HepG2 (cell line): ENCODE measurements around the gene RGL3. TPM values are rescaled to one million over a fixed set of nuclear protein-coding genes. Genes with fewer than 3 reads are reported as not detected.

Source experiments
- AKAP8 ChIP-seq: sonication (generic); formaldehyde crosslinking; IDR thresholded peaks from 2 replicates; pipeline ENCODE4 v1.5.1; 2020; ENCODE audit warnings: mild to moderate bottlenecking, missing genetic modification reagents
- CENPT ChIP-seq: sonication (generic); formaldehyde crosslinking; IDR thresholded peaks from 2 replicates; pipeline ENCODE4 v1.8.0; 2022; ENCODE audit warnings: low read depth, mild to moderate bottlenecking, moderate library complexity, missing genetic modification reagents
- HMG20A ChIP-seq: IDR thresholded peaks from 2 replicates; pipeline ENCODE4 v1.6.1; 2016; ENCODE audit warnings: borderline replicate concordance
- IKZF1 ChIP-seq: fragments of 450-650 bp; IDR thresholded peaks from 2 replicates; pipeline ENCODE4 v1.7.1; 2016
- KDM5A ChIP-seq: fragments of 200-600 bp; sonication (generic); IDR thresholded peaks from 2 replicates; pipeline ENCODE4 v1.7.0; 2018; ENCODE audit warnings: antibody characterized with exemption, mild to moderate bottlenecking, low read length, borderline replicate concordance
- KLF6 ChIP-seq: IDR thresholded peaks from 2 replicates; pipeline ENCODE4 v1.8.0; 2016; ENCODE audit warnings: missing biosample characterization, missing genetic modification reagents
- MTF1 ChIP-seq: sonication (generic); formaldehyde crosslinking; IDR thresholded peaks from 2 replicates; pipeline ENCODE4 v1.5.0; 2020; ENCODE audit warnings: missing genetic modification reagents
- NRL ChIP-seq: sonication (generic); formaldehyde crosslinking; IDR thresholded peaks from 2 replicates; pipeline ENCODE4 v1.5.0; 2020; ENCODE audit warnings: missing genetic modification reagents, mild to moderate bottlenecking, moderate library complexity, borderline replicate concordance
- PHF21A ChIP-seq: sonication (generic); formaldehyde crosslinking; IDR thresholded peaks from 2 replicates; pipeline ENCODE4 v1.5.0; 2020; ENCODE audit warnings: mild to moderate bottlenecking, missing genetic modification reagents
- POLR2A ChIP-seq, 2 experiments: IDR thresholded peaks; 2 replicates each; pipeline ENCODE4 v1.6.1; 2011; ENCODE audit warnings: low read depth in 2 of 2, low read length in 2 of 2, mild to moderate bottlenecking in 1 of 2, moderate library complexity in 1 of 2; ENCODE audit not compliant: insufficient read depth in 1 of 2
- RERE ChIP-seq: IDR thresholded peaks from 2 replicates; pipeline ENCODE4 v1.6.1; 2016; ENCODE audit warnings: low read depth, missing genetic modification reagents, missing compliant biosample characterization
- SMAD9 ChIP-seq: sonication (generic); formaldehyde crosslinking; IDR thresholded peaks from 2 replicates; pipeline ENCODE4 v1.5.1; 2020; ENCODE audit warnings: mild to moderate bottlenecking, missing genetic modification reagents
- TEAD3 ChIP-seq: optimal IDR thresholded peaks from 2 replicates; pipeline ENCODE3; 2016; ENCODE audit warnings: borderline replicate concordance
- WIZ ChIP-seq: sonication (generic); formaldehyde crosslinking; IDR thresholded peaks from 2 replicates; pipeline ENCODE4 v1.5.1; 2020; ENCODE audit warnings: mild to moderate bottlenecking, missing genetic modification reagents
- ZC3H13 ChIP-seq: sonication (generic); formaldehyde crosslinking; IDR thresholded peaks from 2 replicates; pipeline ENCODE4 v1.8.1; 2023; ENCODE audit warnings: mild to moderate bottlenecking, missing genetic modification reagents, moderate library complexity
- ZNF12 ChIP-seq: sonication (generic); formaldehyde crosslinking; IDR thresholded peaks from 2 replicates; pipeline ENCODE4 v1.5.0; 2020; ENCODE audit warnings: missing genetic modification reagents
- ZNF160 ChIP-seq: sonication (generic); formaldehyde crosslinking; IDR thresholded peaks from 2 replicates; pipeline ENCODE4 v1.8.0; 2022; ENCODE audit warnings: mild to moderate bottlenecking, inconsistent platforms, missing genetic modification reagents
- ZNF234 ChIP-seq: sonication (generic); formaldehyde crosslinking; conservative IDR thresholded peaks from 2 replicates; pipeline ENCODE4 v1.5.1; 2020; ENCODE audit warnings: mild to moderate bottlenecking, missing genetic modification reagents
- ZNF441 ChIP-seq: sonication (generic); formaldehyde crosslinking; IDR thresholded peaks from 2 replicates; pipeline ENCODE4 v1.7.0; 2021; ENCODE audit warnings: missing genetic modification reagents, borderline replicate concordance
- ZNF572 ChIP-seq: sonication (generic); formaldehyde crosslinking; IDR thresholded peaks from 2 replicates; pipeline ENCODE4 v1.5.1; 2020; ENCODE audit warnings: mild to moderate bottlenecking, missing genetic modification reagents
- ZNF703 ChIP-seq: sonication (generic); formaldehyde crosslinking; IDR thresholded peaks from 2 replicates; pipeline ENCODE4 v1.5.1; 2020; ENCODE audit warnings: missing genetic modification reagents, mild to moderate bottlenecking, moderate library complexity, borderline replicate concordance
- ZNF709 ChIP-seq: sonication (generic); formaldehyde crosslinking; IDR thresholded peaks from 2 replicates; pipeline ENCODE4 v1.5.0; 2020; ENCODE audit warnings: mild to moderate bottlenecking, missing genetic modification reagents
- ZNF749 ChIP-seq: sonication (generic); formaldehyde crosslinking; IDR thresholded peaks from 2 replicates; pipeline ENCODE4 v1.8.0; 2022; ENCODE audit warnings: mild to moderate bottlenecking, missing genetic modification reagents, moderate library complexity, borderline replicate concordance
- ZNF772 ChIP-seq: sonication (generic); formaldehyde crosslinking; IDR thresholded peaks from 2 replicates; pipeline ENCODE4 v1.5.0; 2020; ENCODE audit warnings: mild to moderate bottlenecking, missing genetic modification reagents
- ZNF777 ChIP-seq: sonication (generic); formaldehyde crosslinking; IDR thresholded peaks from 2 replicates; pipeline ENCODE4 v1.4.0; 2020; ENCODE audit warnings: missing genetic modification reagents
- polyA plus RNA-seq, 8 experiments: library from polyadenylated mRNA; depleted of rRNA in 3 of 8; stranded (reverse) in 7 of 8; unstranded in 1 of 8; fragments of >200 nt; fragmentation: Illumina TruSeq in 4 of 8; extraction: Trizol in 4 of 8; gene quantifications; 2 replicates each; pipeline versions ENCODE4 v1.2.1 to v1.2.3, GENCODE V29; 2011 to 2016; ENCODE audit warnings: low read depth in 4 of 8, missing spikeins in 1 of 8, mixed read lengths in 1 of 8; ENCODE audit not compliant: insufficient read depth in 1 of 8
- total RNA-seq, 5 experiments: library from RNA; depleted of rRNA; stranded (reverse); fragments of >200 nt; fragmentation: Illumina TruSeq; extraction: Trizol; gene quantifications; 2 replicates each; pipeline ENCODE4 v1.2.3, GENCODE V29; 2016; ENCODE audit warnings: low read depth in 1 of 5
- TF ChIP-seq, protein P1 (sequence below): sonication (generic); formaldehyde crosslinking; IDR thresholded peaks from 2 replicates; pipeline ENCODE4 v1.4.0; 2020; ENCODE audit warnings: mild to moderate bottlenecking, missing genetic modification reagents

RGL3 gene
- total and polyA plus RNA-seq, 2 of the 13 experiments (the other 11 are each of a cell fraction or from before 2014, with no cell fraction given): 4.2 to 7.6 TPM

DNA sequence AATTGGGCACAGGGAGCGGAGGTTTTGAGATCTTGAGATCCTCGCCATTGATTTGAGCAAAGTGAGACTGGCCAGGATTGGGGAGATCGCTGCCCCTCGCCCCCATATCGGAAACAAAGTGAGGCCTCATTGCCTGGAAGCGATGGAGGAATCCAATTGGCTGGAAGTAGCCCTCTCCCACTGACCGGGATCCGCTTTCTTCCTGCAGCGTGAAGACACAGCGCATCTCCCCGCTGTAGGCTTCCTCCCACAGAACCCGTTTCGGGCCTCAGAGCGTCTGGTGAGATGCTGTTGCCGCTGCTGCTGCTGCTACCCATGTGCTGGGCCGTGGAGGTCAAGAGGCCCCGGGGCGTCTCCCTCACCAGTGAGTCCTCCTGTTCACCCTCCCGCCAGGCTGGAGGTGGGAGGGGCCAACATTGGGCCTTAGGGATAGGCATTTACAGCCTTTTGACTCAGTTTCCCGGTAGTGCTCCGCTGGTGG is 16.8 kb upstream of the RGL3 start (continued):
- TF ChIP-seq RERE (CRISPR knock-in tag): no peak
- peak in 1 of 2 experiments; percentile 10; a peak in 2 of 4 replicates for TF ChIP-seq POLR2A (IDR thresholded peaks at IDR 0.05; ENCODE audit: insufficient read depth in 1 of 2, low read depth in 2 of 2, low read length in 2 of 2)
- peak; percentile 68 for TF ChIP-seq ZNF709
- no peak for TF ChIP-seq ZNF572 (CRISPR knock-in tag)
- TF ChIP-seq, protein P1, sequence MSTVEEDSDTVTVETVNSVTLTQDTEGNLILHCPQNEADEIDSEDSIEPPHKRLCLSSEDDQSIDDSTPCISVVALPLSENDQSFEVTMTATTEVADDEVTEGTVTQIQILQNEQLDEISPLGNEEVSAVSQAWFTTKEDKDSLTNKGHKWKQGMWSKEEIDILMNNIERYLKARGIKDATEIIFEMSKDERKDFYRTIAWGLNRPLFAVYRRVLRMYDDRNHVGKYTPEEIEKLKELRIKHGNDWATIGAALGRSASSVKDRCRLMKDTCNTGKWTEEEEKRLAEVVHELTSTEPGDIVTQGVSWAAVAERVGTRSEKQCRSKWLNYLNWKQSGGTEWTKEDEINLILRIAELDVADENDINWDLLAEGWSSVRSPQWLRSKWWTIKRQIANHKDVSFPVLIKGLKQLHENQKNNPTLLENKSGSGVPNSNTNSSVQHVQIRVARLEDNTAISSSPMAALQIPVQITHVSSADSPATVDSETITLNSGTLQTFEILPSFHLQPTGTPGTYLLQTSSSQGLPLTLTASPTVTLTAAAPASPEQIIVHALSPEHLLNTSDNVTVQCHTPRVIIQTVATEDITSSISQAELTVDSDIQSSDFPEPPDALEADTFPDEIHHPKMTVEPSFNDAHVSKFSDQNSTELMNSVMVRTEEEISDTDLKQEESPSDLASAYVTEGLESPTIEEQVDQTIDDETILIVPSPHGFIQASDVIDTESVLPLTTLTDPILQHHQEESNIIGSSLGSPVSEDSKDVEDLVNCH (CRISPR knock-in tag): no peak
- TF ChIP-seq ZNF234 (CRISPR knock-in tag): no peak
- TF ChIP-seq HMG20A: no peak
- TF ChIP-seq IKZF1: no peak
- no peak for TF ChIP-seq SMAD9 (CRISPR knock-in tag)
- TF ChIP-seq AKAP8: peak; percentile 34; the same call in 1 of the 2 replicates
- 0 out of 2 replicates have a peak, but pooled peaks have one; percentile 8 for TF ChIP-seq ZNF749
- 0 out of 2 replicates have a peak, but pooled peaks have one; percentile 63 for TF ChIP-seq WIZ (CRISPR knock-in tag)
- 0 out of 2 replicates have a peak, but pooled peaks have one; percentile 53 for TF ChIP-seq CENPT (CRISPR knock-in tag)
- no peak for TF ChIP-seq ZNF441 (CRISPR knock-in tag)
- TF ChIP-seq KDM5A: peak; percentile 78; the same call in 1 of the 2 replicates
- 0 out of 2 replicates have a peak, but pooled peaks have one; percentile 20 for TF ChIP-seq ZC3H13
- TF ChIP-seq MTF1 (CRISPR knock-in tag): no peak
- no peak for TF ChIP-seq TEAD3 (CRISPR knock-in tag)
- no peak for TF ChIP-seq PHF21A
- TF ChIP-seq NRL: peak; percentile 16; the same call in 1 of the 2 replicates
- no peak for TF ChIP-seq ZNF703 (CRISPR knock-in tag)
- 0 out of 2 replicates have a peak, but pooled peaks have one; percentile 5 for TF ChIP-seq ZNF160
- no peak; the same call in 1 of the 2 replicates for TF ChIP-seq ZNF772 (CRISPR knock-in tag)
- TF ChIP-seq ZNF12 (CRISPR knock-in tag): no peak
- TF ChIP-seq ZNF777 (CRISPR knock-in tag): peak; percentile 3; the same call in 1 of the 2 replicates
- 0 out of 2 replicates have a peak, but pooled peaks have one; percentile 10 for TF ChIP-seq KLF6
